ENCODE measurements around the gene NR1H2. TPM values are rescaled to one million over a fixed set of nuclear protein-coding genes. Genes with fewer than 3 reads are reported as not detected.
A peak's percentile ranks its signal among the peaks of the same experiment; 100 is the strongest.

The NR1H2 gene
- total and polyA plus RNA-seq, 10 of the 15 experiments (the other 5 are each of a cell fraction or from before 2014, with no cell fraction given) = 0.05 to 54.2 (median 35.1) TPM

GRCh38 chr19:50376166-50377050 is at the start of gene NR1H2 (continued):
- TF ChIP-seq, protein P1, sequence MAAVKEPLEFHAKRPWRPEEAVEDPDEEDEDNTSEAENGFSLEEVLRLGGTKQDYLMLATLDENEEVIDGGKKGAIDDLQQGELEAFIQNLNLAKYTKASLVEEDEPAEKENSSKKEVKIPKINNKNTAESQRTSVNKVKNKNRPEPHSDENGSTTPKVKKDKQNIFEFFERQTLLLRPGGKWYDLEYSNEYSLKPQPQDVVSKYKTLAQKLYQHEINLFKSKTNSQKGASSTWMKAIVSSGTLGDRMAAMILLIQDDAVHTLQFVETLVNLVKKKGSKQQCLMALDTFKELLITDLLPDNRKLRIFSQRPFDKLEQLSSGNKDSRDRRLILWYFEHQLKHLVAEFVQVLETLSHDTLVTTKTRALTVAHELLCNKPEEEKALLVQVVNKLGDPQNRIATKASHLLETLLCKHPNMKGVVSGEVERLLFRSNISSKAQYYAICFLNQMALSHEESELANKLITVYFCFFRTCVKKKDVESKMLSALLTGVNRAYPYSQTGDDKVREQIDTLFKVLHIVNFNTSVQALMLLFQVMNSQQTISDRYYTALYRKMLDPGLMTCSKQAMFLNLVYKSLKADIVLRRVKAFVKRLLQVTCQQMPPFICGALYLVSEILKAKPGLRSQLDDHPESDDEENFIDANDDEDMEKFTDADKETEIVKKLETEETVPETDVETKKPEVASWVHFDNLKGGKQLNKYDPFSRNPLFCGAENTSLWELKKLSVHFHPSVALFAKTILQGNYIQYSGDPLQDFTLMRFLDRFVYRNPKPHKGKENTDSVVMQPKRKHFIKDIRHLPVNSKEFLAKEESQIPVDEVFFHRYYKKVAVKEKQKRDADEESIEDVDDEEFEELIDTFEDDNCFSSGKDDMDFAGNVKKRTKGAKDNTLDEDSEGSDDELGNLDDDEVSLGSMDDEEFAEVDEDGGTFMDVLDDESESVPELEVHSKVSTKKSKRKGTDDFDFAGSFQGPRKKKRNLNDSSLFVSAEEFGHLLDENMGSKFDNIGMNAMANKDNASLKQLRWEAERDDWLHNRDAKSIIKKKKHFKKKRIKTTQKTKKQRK (IDR thresholded peaks at IDR 0.05; ENCODE audit: low read depth, low read length) = 0 out of 2 replicates have a peak, but pooled peaks have one; percentile 26
- TF ChIP-seq, protein P2, sequence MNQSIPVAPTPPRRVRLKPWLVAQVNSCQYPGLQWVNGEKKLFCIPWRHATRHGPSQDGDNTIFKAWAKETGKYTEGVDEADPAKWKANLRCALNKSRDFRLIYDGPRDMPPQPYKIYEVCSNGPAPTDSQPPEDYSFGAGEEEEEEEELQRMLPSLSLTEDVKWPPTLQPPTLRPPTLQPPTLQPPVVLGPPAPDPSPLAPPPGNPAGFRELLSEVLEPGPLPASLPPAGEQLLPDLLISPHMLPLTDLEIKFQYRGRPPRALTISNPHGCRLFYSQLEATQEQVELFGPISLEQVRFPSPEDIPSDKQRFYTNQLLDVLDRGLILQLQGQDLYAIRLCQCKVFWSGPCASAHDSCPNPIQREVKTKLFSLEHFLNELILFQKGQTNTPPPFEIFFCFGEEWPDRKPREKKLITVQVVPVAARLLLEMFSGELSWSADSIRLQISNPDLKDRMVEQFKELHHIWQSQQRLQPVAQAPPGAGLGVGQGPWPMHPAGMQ (IDR thresholded peaks at IDR 0.05; ENCODE audit: borderline replicate concordance) = no peak
- TF ChIP-seq MEF2A (IDR thresholded peaks at IDR 0.05; ENCODE audit: insufficient read depth, low read depth, low read length) (no peak), ZSCAN29 (IDR thresholded peaks at IDR 0.05) (no peak), PAX8 (IDR thresholded peaks at IDR 0.05) (no peak), ZNF24 (IDR thresholded peaks at IDR 0.05) (peak; percentile 61; the same call in 1 of the 2 replicates), CHD2 (IDR thresholded peaks at IDR 0.05; ENCODE audit: borderline replicate concordance, low read depth, low read length) (no peak; the same call in 1 of the 2 replicates), ATF7 (IDR thresholded peaks at IDR 0.05; ENCODE audit: low read depth) (peak; percentile 72), TCF12 (IDR thresholded peaks at IDR 0.05; ENCODE audit: low read depth, low read length) (peak; percentile 61; the same call in 1 of the 2 replicates), EED (IDR thresholded peaks at IDR 0.05; ENCODE audit: low read depth) (peak; percentile 61; the same call in 1 of the 2 replicates), NR2F1 (conservative IDR thresholded peaks at IDR 0.05) (peak; percentile 57; the same call in 1 of the 2 replicates), TCF3 (IDR thresholded peaks at IDR 0.05; ENCODE audit: borderline replicate concordance, insufficient read depth, low read depth, low read length) (no peak), TARDBP (IDR thresholded peaks at IDR 0.05; ENCODE audit: borderline replicate concordance) (no peak), USF1 (IDR thresholded peaks at IDR 0.05; ENCODE audit: borderline replicate concordance, extremely low read length, insufficient read depth, low read depth, low read length) (no peak), PKNOX1 (IDR thresholded peaks at IDR 0.05) (peak; percentile 79), FOXK2 (IDR thresholded peaks at IDR 0.05) (peak; percentile 90)
- TF ChIP-seq, protein P3, sequence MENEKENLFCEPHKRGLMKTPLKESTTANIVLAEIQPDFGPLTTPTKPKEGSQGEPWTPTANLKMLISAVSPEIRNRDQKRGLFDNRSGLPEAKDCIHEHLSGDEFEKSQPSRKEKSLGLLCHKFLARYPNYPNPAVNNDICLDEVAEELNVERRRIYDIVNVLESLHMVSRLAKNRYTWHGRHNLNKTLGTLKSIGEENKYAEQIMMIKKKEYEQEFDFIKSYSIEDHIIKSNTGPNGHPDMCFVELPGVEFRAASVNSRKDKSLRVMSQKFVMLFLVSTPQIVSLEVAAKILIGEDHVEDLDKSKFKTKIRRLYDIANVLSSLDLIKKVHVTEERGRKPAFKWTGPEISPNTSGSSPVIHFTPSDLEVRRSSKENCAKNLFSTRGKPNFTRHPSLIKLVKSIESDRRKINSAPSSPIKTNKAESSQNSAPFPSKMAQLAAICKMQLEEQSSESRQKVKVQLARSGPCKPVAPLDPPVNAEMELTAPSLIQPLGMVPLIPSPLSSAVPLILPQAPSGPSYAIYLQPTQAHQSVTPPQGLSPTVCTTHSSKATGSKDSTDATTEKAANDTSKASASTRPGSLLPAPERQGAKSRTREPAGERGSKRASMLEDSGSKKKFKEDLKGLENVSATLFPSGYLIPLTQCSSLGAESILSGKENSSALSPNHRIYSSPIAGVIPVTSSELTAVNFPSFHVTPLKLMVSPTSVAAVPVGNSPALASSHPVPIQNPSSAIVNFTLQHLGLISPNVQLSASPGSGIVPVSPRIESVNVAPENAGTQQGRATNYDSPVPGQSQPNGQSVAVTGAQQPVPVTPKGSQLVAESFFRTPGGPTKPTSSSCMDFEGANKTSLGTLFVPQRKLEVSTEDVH (IDR thresholded peaks at IDR 0.05; ENCODE audit: low read depth, partially characterized antibody) = peak; percentile 98
- TF ChIP-seq, protein P4, sequence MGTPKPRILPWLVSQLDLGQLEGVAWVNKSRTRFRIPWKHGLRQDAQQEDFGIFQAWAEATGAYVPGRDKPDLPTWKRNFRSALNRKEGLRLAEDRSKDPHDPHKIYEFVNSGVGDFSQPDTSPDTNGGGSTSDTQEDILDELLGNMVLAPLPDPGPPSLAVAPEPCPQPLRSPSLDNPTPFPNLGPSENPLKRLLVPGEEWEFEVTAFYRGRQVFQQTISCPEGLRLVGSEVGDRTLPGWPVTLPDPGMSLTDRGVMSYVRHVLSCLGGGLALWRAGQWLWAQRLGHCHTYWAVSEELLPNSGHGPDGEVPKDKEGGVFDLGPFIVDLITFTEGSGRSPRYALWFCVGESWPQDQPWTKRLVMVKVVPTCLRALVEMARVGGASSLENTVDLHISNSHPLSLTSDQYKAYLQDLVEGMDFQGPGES (IDR thresholded peaks at IDR 0.05) = 0 out of 2 replicates have a peak, but pooled peaks have one; percentile 50

Measured in GM12878 (cell line).